ENCODE data around the gene PLCB2. TPM values are rescaled to one million over a fixed set of nuclear protein-coding genes. Genes with fewer than 3 reads are reported as not detected.

The PLCB2 gene
- total and polyA plus RNA-seq, 9 of the 15 experiments (the other 6 are each of a cell fraction or from before 2014, with no cell fraction given): 0.37 to 12.3 (median 8.0) TPM

GRCh38 chr15:40353697-40354096, 46.0 kb upstream of the PLCB2 start:
- POLR2A ChIA-PET: interaction anchor here (0.6 to 1.0 kb wide), 4 partner anchors 29 to 1503 kb away, joined by 3 to 4 read pairs (median 3); partner anchors contain the start of gene KNSTRN

GRCh38 chr15:40352281-40352901, 44.7 kb upstream of the PLCB2 start:
- BruUV-seq (replicated peaks): no TSS peak
- ChIA-PET CTCF (ENCODE audit: low intra/inter-chr PET ratio) (no interaction called here), POLR2A (no interaction called here)
- Histone ChIP-seq H3K36me3 (ENCODE audit: control insufficient read depth, insufficient read depth, low read length) (no peaks in the 10 kb centered on the region), H4K20me1 (replicated peaks; ENCODE audit: control insufficient read depth, insufficient read depth, low read length) (no peaks in the 10 kb centered on the region; the same call in 1 of the 2 replicates), H3K27me3 (ENCODE audit: control insufficient read depth in 2 of 2, insufficient read depth in 2 of 2, low read length in 2 of 2) (no peaks in the 10 kb centered on the region), H3K4me2 (ENCODE audit: insufficient read depth, low read length) (no peak overlapping the region), H3K9me1 (ENCODE audit: control insufficient read depth, insufficient read depth, low read length) (no peaks in the 10 kb centered on the region), H3K4me1 (replicated peaks in 1 of 2; ENCODE audit: control insufficient read depth in 2 of 2, insufficient read depth in 2 of 2, low read length in 2 of 2) (peaks cover 9 to 14% of the 10 kb centered on the region in 2 experiments; a peak in 3 of 5 replicates), H3K9ac (ENCODE audit: insufficient read depth in 1 of 2, low read depth in 2 of 2, low read length in 2 of 2) (no peak overlapping the region), H2AFZ (ENCODE audit: low read depth, low read length) (no peak overlapping the region), H3K79me2 (ENCODE audit: control insufficient read depth, insufficient read depth, low read length) (no peaks in the 10 kb centered on the region), H3K9me3 (replicated peaks; ENCODE audit: control insufficient read depth, insufficient read depth, low read depth, low read length) (no peaks in the 10 kb centered on the region; the same call in 1 of the 2 replicates), H3K4me3 (no peak overlapping the region), H3K27ac (ENCODE audit: extremely low read depth, low read depth, low read length) (no peak overlapping the region)
- TF ChIP-seq ZBTB43 (CRISPR knock-in tag; IDR thresholded peaks at IDR 0.05) (no peak), ATF1 (CRISPR knock-in tag; IDR thresholded peaks at IDR 0.05) (no peak), ATF1 (tag; IDR thresholded peaks at IDR 0.05) (peak; percentile 26; the same call in 1 of the 2 replicates), ZBTB17 (CRISPR knock-in tag; IDR thresholded peaks at IDR 0.05) (no peak), ZNF316 (IDR thresholded peaks at IDR 0.05) (peak; percentile 38; the same call in 1 of the 2 replicates)
- ATAC-seq (no peak), FAIRE-seq (peak; percentile 23), DNase-seq (ENCODE audit: extremely low read depth in 1 of 4, low spot score in 3 of 4) (no peak)
- intact Hi-C loops (cut with micrococcal nuclease) (no loop called here), in situ Hi-C loops (cut with MboI) (no loop called here)
- WGBS (ENCODE audit: insufficient coverage, low coverage, missing lambda C conversion rate): 19% methylated on average over 7 of the region's 7 CpGs

More at GRCh38 chr15:40353697-40354096, 46.0 kb upstream of the PLCB2 start:
- ATAC-seq: no peak
- H3K27me3 ChIP-seq (ENCODE audit: control insufficient read depth in 2 of 2, insufficient read depth in 2 of 2, low read length in 2 of 2): no peaks in the 10 kb centered on the region
- no peaks in the 10 kb centered on the region for H3K79me2 ChIP-seq (ENCODE audit: control insufficient read depth, insufficient read depth, low read length)
- no peak overlapping the region for H3K27ac ChIP-seq (ENCODE audit: extremely low read depth, low read depth, low read length)
- intact Hi-C loops (cut with micrococcal nuclease): no loop called here
- H2AFZ ChIP-seq (ENCODE audit: low read depth, low read length): 0 out of 2 replicates have a peak overlapping the region, but pooled peaks have one; percentile 59
- no peak for FAIRE-seq
- no peak for TF ChIP-seq ZNF239 (CRISPR knock-in tag; IDR thresholded peaks at IDR 0.05)
- H4K20me1 ChIP-seq (replicated peaks; ENCODE audit: control insufficient read depth, insufficient read depth, low read length): no peaks in the 10 kb centered on the region; the same call in 1 of the 2 replicates
- WGBS (ENCODE audit: insufficient coverage, low coverage, missing lambda C conversion rate): 20% methylated on average over 5 of the region's 5 CpGs
- H3K9me1 ChIP-seq (ENCODE audit: control insufficient read depth, insufficient read depth, low read length): no peaks in the 10 kb centered on the region
- no peak overlapping the region for H3K4me3 ChIP-seq
- CTCF ChIA-PET (ENCODE audit: low intra/inter-chr PET ratio): no interaction called here
- no peaks in the 10 kb centered on the region for H3K36me3 ChIP-seq (ENCODE audit: control insufficient read depth, insufficient read depth, low read length)
- H3K9me3 ChIP-seq (replicated peaks; ENCODE audit: control insufficient read depth, insufficient read depth, low read depth, low read length): no peaks in the 10 kb centered on the region; the same call in 1 of the 2 replicates
- in situ Hi-C loops (cut with MboI): no loop called here
- no TSS peak for BruUV-seq (replicated peaks)
- no peak for DNase-seq (ENCODE audit: extremely low read depth in 1 of 4, low spot score in 3 of 4)
- peaks cover 9 to 22% of the 10 kb centered on the region in 2 experiments; a peak in 4 of 5 replicates for H3K4me1 ChIP-seq (replicated peaks in 1 of 2; ENCODE audit: control insufficient read depth in 2 of 2, insufficient read depth in 2 of 2, low read length in 2 of 2)
- H3K4me2 ChIP-seq (ENCODE audit: insufficient read depth, low read length): no peak overlapping the region; the same call in 1 of the 2 replicates
- H3K9ac ChIP-seq (ENCODE audit: insufficient read depth in 1 of 2, low read depth in 2 of 2, low read length in 2 of 2): no peak overlapping the region
